SH-SY5Y (cell line): ENCODE measurements around the gene SGCE.

ENCODE experiments used
- GATA2 ChIP-seq: IDR thresholded peaks from 2 replicates; pipeline ENCODE4 v1.6.1; 2011; ENCODE audit warnings: mild to moderate bottlenecking, low read depth, low read length
- GATA3 ChIP-seq: IDR thresholded peaks from 2 replicates; pipeline ENCODE4 v1.6.1; 2011; ENCODE audit warnings: low read depth, mild to moderate bottlenecking, low read length, moderate library complexity

Gene SGCE

GRCh38 chr7:94655848-94656657 is at the start of gene SGCE:
SGCE (minus strand) TSS chr7:94656133; CDS start chr7:94656098, 35 bp downstream.
- TF ChIP-seq GATA2 (no peak), GATA3 (no peak)

GRCh38 chr7:94701555-94701973 is 45.6 kb upstream of the SGCE start:
- TF ChIP-seq GATA3 = no peak
- TF ChIP-seq GATA2 = no peak

- TF ChIP-seq GATA3 (no peak), GATA2 (no peak)
Measured at GRCh38 chr7:94700926-94701554, 45.1 kb upstream of the SGCE start.

- TF ChIP-seq GATA2 = no peak
- no peak for TF ChIP-seq GATA3
Measured at GRCh38 chr7:94698275-94698674, 42.3 kb upstream of the SGCE start.

GRCh38 chr7:94697035-94697974 is 41.4 kb upstream of the SGCE start:
- no peak for TF ChIP-seq GATA3
- TF ChIP-seq GATA2 = no peak

GRCh38 chr7:94687810-94688209 is 31.9 kb upstream of the SGCE start:
- no peak for TF ChIP-seq GATA2
- no peak for TF ChIP-seq GATA3

GRCh38 chr7:94687076-94687475 is 31.1 kb upstream of the SGCE start:
- TF ChIP-seq GATA2 (no peak), GATA3 (no peak)

- TF ChIP-seq GATA2 = no peak
- no peak for TF ChIP-seq GATA3
Measured at GRCh38 chr7:94683066-94683465, 27.1 kb upstream of the SGCE start.

GRCh38 chr7:94679358-94679757 is 23.4 kb upstream of the SGCE start:
- no peak for TF ChIP-seq GATA2

- no peak for TF ChIP-seq GATA3
- no peak for TF ChIP-seq GATA2
Measured at GRCh38 chr7:94676431-94676830, 20.5 kb upstream of the SGCE start.

GRCh38 chr7:94675356-94675755 is 19.4 kb upstream of the SGCE start:
- TF ChIP-seq GATA3 (no peak), GATA2 (no peak)

- TF ChIP-seq GATA2 = no peak
- TF ChIP-seq GATA3 = no peak
Measured at GRCh38 chr7:94671444-94672235, 15.7 kb upstream of the SGCE start.

- TF ChIP-seq GATA3 (no peak), GATA2 (no peak)
Measured at GRCh38 chr7:94669773-94670495, 14.0 kb upstream of the SGCE start.
